Loucy (cell line): ENCODE measurements around the gene TMEM38A.

Experiments used
- CTCF ChIP-seq: fragments of 200-600 bp; sonication (generic); conservative IDR thresholded peaks from 2 replicates; pipeline ENCODE4 v1.5.1; 2014; ENCODE audit warnings: mild to moderate bottlenecking, antibody characterized with exemption, low read length
- EZH2phosphoT487 ChIP-seq: fragments of 200-600 bp; IDR thresholded peaks from 2 replicates; pipeline ENCODE4 v1.6.1; 2018; ENCODE audit warnings: antibody characterized with exemption, mild to moderate bottlenecking, moderate library complexity, borderline replicate concordance

DNA sequence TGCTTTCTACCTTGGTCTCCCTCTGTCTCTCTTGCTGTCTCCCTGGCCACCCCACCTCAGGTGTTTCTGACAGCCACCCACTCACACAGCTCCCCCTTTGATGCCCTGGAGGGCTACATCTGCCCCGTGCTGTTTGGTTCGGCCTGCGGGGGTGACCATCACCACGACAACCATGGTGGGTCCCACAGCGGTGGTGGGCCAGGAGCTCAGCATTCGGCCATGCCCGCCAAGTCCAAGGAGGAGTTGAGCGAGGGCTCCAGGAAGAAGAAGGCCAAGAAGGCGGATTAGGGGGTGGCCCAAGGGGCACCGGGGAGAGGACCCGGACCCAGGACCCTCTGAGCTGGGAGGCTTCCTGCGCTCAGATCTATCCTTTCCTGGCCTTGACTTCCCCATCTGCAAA lies 27.1 kb downstream of the TMEM38A start:
- no peak for TF ChIP-seq CTCF
- no peak for TF ChIP-seq EZH2phosphoT487
